ENCODE measurements around the gene NT5C1A.

The NT5C1A gene

GRCh38 chr1:39652554-39652953 is 19.4 kb downstream of the NT5C1A start:
- Histone ChIP-seq H3K36me3 (ENCODE audit: control insufficient read depth in 1 of 2, insufficient read depth in 2 of 2, low read length in 2 of 2) (no peaks in the 10 kb centered on the region), H3K23ac (ENCODE audit: low read length) (no peak overlapping the region), H2BK5ac (ENCODE audit: low read depth, low read length, poor library complexity) (no peak overlapping the region), H3K4ac (ENCODE audit: low read depth, low read length) (no peak overlapping the region), H2BK120ac (ENCODE audit: insufficient read depth, low read length, poor library complexity) (no peak overlapping the region), H3K79me1 (ENCODE audit: low read length) (no peaks in the 10 kb centered on the region), H2AK5ac (ENCODE audit: low read length) (no peak overlapping the region), H3K9ac (ENCODE audit: low read length) (no peak overlapping the region), H3K9me3 (ENCODE audit: insufficient read depth, low read depth, low read length) (no peaks in the 10 kb centered on the region), H4K8ac (ENCODE audit: low read depth, low read length) (no peak overlapping the region), H3K79me2 (ENCODE audit: control insufficient read depth, insufficient read depth, low read length, poor library complexity) (no peaks in the 10 kb centered on the region), H3K27ac (ENCODE audit: low read depth, low read length) (no peak overlapping the region), H3K4me1 (ENCODE audit: control insufficient read depth in 1 of 2, insufficient read depth in 2 of 2, low read length in 2 of 2) (no peaks in the 10 kb centered on the region), H2AFZ (ENCODE audit: insufficient read depth, low read length, poor library complexity) (no peak overlapping the region), H3K27me3 (ENCODE audit: insufficient read depth, low read length) (no peaks in the 10 kb centered on the region), H3K4me2 (ENCODE audit: low read length) (no peak overlapping the region), H4K91ac (ENCODE audit: low read depth, low read length) (no peak overlapping the region), H4K12ac (ENCODE audit: low read depth, low read length) (no peak overlapping the region), H3K14ac (ENCODE audit: low read length) (no peak overlapping the region), H3K18ac (ENCODE audit: low read length) (no peak overlapping the region), H3K4me3 (ENCODE audit: low read depth, low read length) (no peak overlapping the region), H2BK12ac (ENCODE audit: low read length) (no peak overlapping the region)
- WGBS (ENCODE audit: extremely low coverage, insufficient coverage, insufficient read length): no CpG with 5 or more reads among the region's 2 CpGs
- no peak for DNase-seq

GRCh38 chr1:39652105-39652504 is 19.8 kb downstream of the NT5C1A start:
- H3K9me3 ChIP-seq (ENCODE audit: insufficient read depth, low read depth, low read length): no peaks in the 10 kb centered on the region
- no peak overlapping the region for H2BK12ac ChIP-seq (ENCODE audit: low read length)
- H3K4me1 ChIP-seq (ENCODE audit: control insufficient read depth in 1 of 2, insufficient read depth in 2 of 2, low read length in 2 of 2): no peaks in the 10 kb centered on the region
- H3K18ac ChIP-seq (ENCODE audit: low read length): no peak overlapping the region
- H3K23ac ChIP-seq (ENCODE audit: low read length): no peak overlapping the region
- H2BK120ac ChIP-seq (ENCODE audit: insufficient read depth, low read length, poor library complexity): no peak overlapping the region
- no peaks in the 10 kb centered on the region for H3K27me3 ChIP-seq (ENCODE audit: insufficient read depth, low read length)
- no peak overlapping the region for H3K4ac ChIP-seq (ENCODE audit: low read depth, low read length)
- no peak overlapping the region for H3K9ac ChIP-seq (ENCODE audit: low read length)
- no peak overlapping the region for H3K4me2 ChIP-seq (ENCODE audit: low read length)
- H3K4me3 ChIP-seq (ENCODE audit: low read depth, low read length): no peak overlapping the region
- DNase-seq: no peak
- H3K36me3 ChIP-seq (ENCODE audit: control insufficient read depth in 1 of 2, insufficient read depth in 2 of 2, low read length in 2 of 2): no peaks in the 10 kb centered on the region
- no peak overlapping the region for H3K14ac ChIP-seq (ENCODE audit: low read length)
- no peak overlapping the region for H2AFZ ChIP-seq (ENCODE audit: insufficient read depth, low read length, poor library complexity)
- H3K27ac ChIP-seq (ENCODE audit: low read depth, low read length): no peak overlapping the region
- no peaks in the 10 kb centered on the region for H3K79me1 ChIP-seq (ENCODE audit: low read length)
- no peak overlapping the region for H4K8ac ChIP-seq (ENCODE audit: low read depth, low read length)
- WGBS (ENCODE audit: extremely low coverage, insufficient coverage, insufficient read length): no CpG with 5 or more reads among the region's 6 CpGs
- H2BK5ac ChIP-seq (ENCODE audit: low read depth, low read length, poor library complexity): no peak overlapping the region
- H4K12ac ChIP-seq (ENCODE audit: low read depth, low read length): no peak overlapping the region
- H3K79me2 ChIP-seq (ENCODE audit: control insufficient read depth, insufficient read depth, low read length, poor library complexity): no peaks in the 10 kb centered on the region
- H2AK5ac ChIP-seq (ENCODE audit: low read length): no peak overlapping the region
- no peak overlapping the region for H4K91ac ChIP-seq (ENCODE audit: low read depth, low read length)

DNA sequence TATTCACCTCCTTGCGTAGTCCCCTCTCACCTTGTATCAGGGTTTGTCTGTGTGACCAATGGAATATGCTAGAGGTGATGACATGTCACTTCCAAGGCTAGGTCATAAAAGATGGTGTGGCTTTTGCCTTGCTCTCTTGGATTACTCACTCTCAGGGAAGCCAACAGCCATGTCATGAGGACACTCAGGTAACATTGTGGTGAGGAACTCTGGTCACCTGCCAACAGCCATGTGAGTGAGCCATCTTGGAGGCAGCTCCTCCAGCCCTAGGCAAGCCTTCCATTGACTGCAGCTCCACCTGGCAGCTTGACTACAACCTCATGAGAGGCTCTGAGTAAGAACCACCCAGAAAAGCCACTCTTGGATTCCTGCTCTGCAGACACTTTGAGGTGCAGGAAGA is 21.5 kb downstream of the NT5C1A start:
- no peak for DNase-seq
- H3K18ac ChIP-seq (ENCODE audit: low read length): no peak overlapping the region
- H3K23ac ChIP-seq (ENCODE audit: low read length): no peak overlapping the region
- no peak overlapping the region for H2AFZ ChIP-seq (ENCODE audit: insufficient read depth, low read length, poor library complexity)
- H3K4ac ChIP-seq (ENCODE audit: low read depth, low read length): no peak overlapping the region
- no peaks in the 10 kb centered on the region for H3K79me2 ChIP-seq (ENCODE audit: control insufficient read depth, insufficient read depth, low read length, poor library complexity)
- no peak overlapping the region for H2BK120ac ChIP-seq (ENCODE audit: insufficient read depth, low read length, poor library complexity)
- no peak overlapping the region for H4K12ac ChIP-seq (ENCODE audit: low read depth, low read length)
- H4K91ac ChIP-seq (ENCODE audit: low read depth, low read length): no peak overlapping the region
- H3K4me1 ChIP-seq (ENCODE audit: control insufficient read depth in 1 of 2, insufficient read depth in 2 of 2, low read length in 2 of 2): peaks cover 6 to 8% of the 10 kb centered on the region in 2 experiments
- H2BK12ac ChIP-seq (ENCODE audit: low read length): no peak overlapping the region
- no peaks in the 10 kb centered on the region for H3K79me1 ChIP-seq (ENCODE audit: low read length)
- H3K27me3 ChIP-seq (ENCODE audit: insufficient read depth, low read length): no peaks in the 10 kb centered on the region
- H2AK5ac ChIP-seq (ENCODE audit: low read length): no peak overlapping the region
- no peak overlapping the region for H3K14ac ChIP-seq (ENCODE audit: low read length)
- no peak overlapping the region for H2BK5ac ChIP-seq (ENCODE audit: low read depth, low read length, poor library complexity)
- no CpG with 5 or more reads among the region's 1 CpG for WGBS (ENCODE audit: extremely low coverage, insufficient coverage, insufficient read length)
- no peak overlapping the region for H3K9ac ChIP-seq (ENCODE audit: low read length)
- H3K9me3 ChIP-seq (ENCODE audit: insufficient read depth, low read depth, low read length): no peaks in the 10 kb centered on the region
- H3K36me3 ChIP-seq (ENCODE audit: control insufficient read depth in 1 of 2, insufficient read depth in 2 of 2, low read length in 2 of 2): no peaks in the 10 kb centered on the region
- no peak overlapping the region for H3K27ac ChIP-seq (ENCODE audit: low read depth, low read length)
- no peak overlapping the region for H3K4me3 ChIP-seq (ENCODE audit: low read depth, low read length)
- H4K8ac ChIP-seq (ENCODE audit: low read depth, low read length): no peak overlapping the region
- no peak overlapping the region for H3K4me2 ChIP-seq (ENCODE audit: low read length)

DNA sequence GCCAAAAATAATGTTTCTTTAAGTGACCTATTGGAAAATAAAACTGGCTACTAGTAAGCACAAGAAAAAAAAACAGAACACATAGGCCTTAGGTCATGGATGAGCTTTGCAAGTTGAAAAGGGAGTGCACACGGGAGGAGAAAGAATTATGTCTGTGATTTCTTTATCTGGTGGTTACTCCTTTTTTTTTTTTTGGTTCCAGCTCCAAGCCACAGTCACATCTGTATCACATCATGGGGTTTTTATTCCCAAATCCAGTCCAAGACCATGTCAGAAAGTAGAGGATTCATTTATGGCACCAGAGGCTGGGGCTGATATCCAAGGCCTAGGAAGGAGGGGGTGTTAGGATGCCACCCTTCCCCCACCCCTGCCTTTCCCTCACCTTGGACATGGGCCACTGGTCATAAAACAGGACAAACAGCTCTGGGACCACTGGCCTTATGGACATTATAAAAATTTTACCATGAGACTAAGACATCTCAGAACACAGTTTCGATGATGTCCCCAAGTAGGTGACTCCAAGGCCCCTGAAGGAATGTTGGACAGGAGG is 22.2 kb downstream of the NT5C1A start:
- Histone ChIP-seq H2AK5ac (ENCODE audit: low read length) (no peak overlapping the region), H3K4me2 (ENCODE audit: low read length) (no peak overlapping the region)
- DNase-seq: no peak

More for the DNA sequence above, 22.2 kb downstream of the NT5C1A start:
- H3K27me3 ChIP-seq (ENCODE audit: insufficient read depth, low read length): no peaks in the 10 kb centered on the region
- H3K9ac ChIP-seq (ENCODE audit: low read length): no peak overlapping the region
- no peaks in the 10 kb centered on the region for H3K36me3 ChIP-seq (ENCODE audit: control insufficient read depth in 1 of 2, insufficient read depth in 2 of 2, low read length in 2 of 2)
- no peak overlapping the region for H2AFZ ChIP-seq (ENCODE audit: insufficient read depth, low read length, poor library complexity)
- no peak overlapping the region for H4K8ac ChIP-seq (ENCODE audit: low read depth, low read length)
- H2BK5ac ChIP-seq (ENCODE audit: low read depth, low read length, poor library complexity): no peak overlapping the region
- H3K4me1 ChIP-seq (ENCODE audit: control insufficient read depth in 1 of 2, insufficient read depth in 2 of 2, low read length in 2 of 2): peaks cover 6 to 8% of the 10 kb centered on the region in 2 experiments
- H3K79me2 ChIP-seq (ENCODE audit: control insufficient read depth, insufficient read depth, low read length, poor library complexity): no peaks in the 10 kb centered on the region
- H4K91ac ChIP-seq (ENCODE audit: low read depth, low read length): no peak overlapping the region
- no peak overlapping the region for H3K4ac ChIP-seq (ENCODE audit: low read depth, low read length)
- no peak overlapping the region for H3K18ac ChIP-seq (ENCODE audit: low read length)
- no peak overlapping the region for H2BK12ac ChIP-seq (ENCODE audit: low read length)
- no peak overlapping the region for H3K23ac ChIP-seq (ENCODE audit: low read length)
- H3K79me1 ChIP-seq (ENCODE audit: low read length): no peaks in the 10 kb centered on the region
- H4K12ac ChIP-seq (ENCODE audit: low read depth, low read length): no peak overlapping the region
- no CpG with 5 or more reads among the region's 2 CpGs for WGBS (ENCODE audit: extremely low coverage, insufficient coverage, insufficient read length)
- H3K9me3 ChIP-seq (ENCODE audit: insufficient read depth, low read depth, low read length): no peaks in the 10 kb centered on the region
- H3K4me3 ChIP-seq (ENCODE audit: low read depth, low read length): no peak overlapping the region
- no peak overlapping the region for H2BK120ac ChIP-seq (ENCODE audit: insufficient read depth, low read length, poor library complexity)
- no peak overlapping the region for H3K14ac ChIP-seq (ENCODE audit: low read length)
- no peak overlapping the region for H3K27ac ChIP-seq (ENCODE audit: low read depth, low read length)
